HG03521 (cell line): Measurements from ENCODE around the gene FBXO17.

Experiments used
- ATAC-seq: cut with Tn5 transposase; IDR thresholded peaks from one replicate; pipeline ENCODE4 v1.9.1; 2021; ENCODE audit warnings: mild to moderate bottlenecking, moderate library complexity; ENCODE audit not compliant: unreplicated experiment

Gene FBXO17

GRCh38 chr19:38918526-38918925, 57.0 kb downstream of the FBXO17 start:
- ATAC-seq = no peak

DNA sequence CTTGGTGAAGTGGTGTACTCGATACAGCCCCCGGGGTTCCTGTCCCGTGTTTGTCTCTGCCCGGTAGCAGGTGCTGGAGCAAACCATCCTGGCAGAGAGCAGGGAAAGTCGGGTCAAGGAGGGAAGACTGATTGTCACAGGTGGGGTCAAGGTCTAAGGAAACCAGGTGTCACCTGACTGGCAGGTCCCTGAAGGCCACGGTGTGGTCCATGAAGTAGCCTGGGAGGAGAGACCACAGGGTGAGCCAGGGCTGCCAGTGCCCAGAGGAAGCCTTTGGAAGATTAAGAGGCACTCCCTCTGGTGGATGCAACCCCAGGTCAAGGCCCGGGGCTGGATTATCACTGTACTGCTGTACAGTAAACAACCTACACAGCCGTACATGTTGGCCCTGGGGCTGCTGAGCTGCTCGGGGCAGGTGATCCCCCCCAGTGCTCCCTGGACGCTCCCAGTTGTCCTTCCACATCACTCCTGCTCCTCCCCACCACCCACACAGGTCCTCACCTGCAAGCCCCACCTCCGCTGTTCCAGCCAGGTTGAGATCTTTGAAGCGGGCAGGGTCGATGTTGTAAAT, 57.5 kb downstream of the FBXO17 start:
- ATAC-seq = no peak

- ATAC-seq = no peak
These were observed 58.0 kb downstream of the FBXO17 start for GRCh38 chr19:38917516-38917915.

GRCh38 chr19:38915329-38916321, 59.9 kb downstream of the FBXO17 start:
- ATAC-seq = no peak

DNA sequence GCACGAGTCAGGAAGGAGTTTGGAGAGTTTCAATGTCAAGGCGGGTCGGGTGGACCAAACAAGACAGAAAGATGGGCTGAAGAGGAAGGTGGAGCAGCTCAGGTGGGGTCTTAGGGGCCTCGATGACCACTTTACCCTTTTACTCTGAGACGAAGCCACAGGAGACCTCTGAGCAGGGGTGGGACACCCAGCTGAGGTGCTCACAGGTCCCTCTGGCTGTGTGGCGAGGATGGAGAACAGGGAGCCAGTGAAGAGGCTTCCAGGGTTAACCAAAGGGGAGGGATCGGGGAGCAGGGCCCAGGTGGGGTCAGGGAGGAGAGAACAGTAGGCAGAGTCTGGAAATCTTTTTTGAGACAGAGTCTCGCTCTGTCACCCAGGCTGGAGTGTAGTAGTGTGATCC, 61.6 kb downstream of the FBXO17 start:
- no peak for ATAC-seq

GRCh38 chr19:38912600-38913514, 62.7 kb downstream of the FBXO17 start:
- no peak for ATAC-seq

DNA sequence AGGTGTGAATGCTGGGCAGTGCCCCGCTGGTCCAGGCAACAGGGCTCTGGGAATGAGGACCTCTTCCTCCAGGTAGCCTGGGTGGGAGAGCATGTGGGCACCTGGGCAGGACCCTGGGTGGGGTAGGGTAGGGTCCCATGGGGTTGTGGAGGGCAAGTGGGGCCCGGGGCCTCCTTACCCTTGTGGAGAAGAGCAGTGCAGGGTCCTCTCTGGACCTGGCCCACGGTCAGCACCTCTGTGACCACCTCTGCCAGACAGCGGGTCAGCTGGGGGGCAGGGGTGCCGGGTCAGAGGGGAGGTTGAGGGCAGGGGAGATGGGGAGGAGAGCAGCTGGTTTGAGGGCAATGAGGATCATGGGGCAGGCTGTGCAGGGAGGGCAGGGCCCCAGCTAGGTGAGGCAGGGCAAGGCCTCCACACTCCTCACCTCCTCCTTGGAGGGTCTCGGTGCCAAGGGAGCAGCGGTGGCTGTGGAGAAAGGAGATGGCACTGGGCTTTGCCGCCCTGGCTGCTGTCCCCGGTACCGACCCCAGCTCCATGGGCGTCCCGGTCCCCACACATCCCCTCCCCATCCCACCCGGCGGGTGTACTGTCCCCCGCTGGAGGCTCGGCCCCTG, 64.0 kb downstream of the FBXO17 start:
- ATAC-seq = no peak

GRCh38 chr19:38910488-38910887, 65.1 kb downstream of the FBXO17 start:
- ATAC-seq = no peak

DNA sequence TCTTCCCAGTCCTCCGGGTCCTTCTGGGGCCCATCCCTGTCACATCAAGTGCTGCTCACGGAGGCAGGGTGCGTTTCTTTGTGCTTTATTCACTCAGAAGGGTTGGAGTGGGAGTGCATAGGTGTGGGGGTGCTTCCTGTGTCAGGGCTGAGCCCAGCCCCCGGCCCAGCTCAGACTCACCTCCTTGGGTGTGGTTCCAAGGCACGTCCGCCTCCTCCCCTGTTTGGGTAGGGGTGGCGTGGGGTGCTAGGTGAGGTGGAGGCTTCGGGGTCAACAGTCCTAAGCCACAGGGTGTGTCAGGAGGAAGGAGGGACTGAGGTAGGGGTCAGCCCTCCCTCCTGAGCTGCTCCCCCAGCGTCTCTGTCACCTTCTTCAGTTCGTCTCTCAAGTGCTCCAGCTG, 66.6 kb downstream of the FBXO17 start:
- no peak for ATAC-seq

- no peak for ATAC-seq
These were observed 67.9 kb downstream of the FBXO17 start for GRCh38 chr19:38907670-38908069.

DNA sequence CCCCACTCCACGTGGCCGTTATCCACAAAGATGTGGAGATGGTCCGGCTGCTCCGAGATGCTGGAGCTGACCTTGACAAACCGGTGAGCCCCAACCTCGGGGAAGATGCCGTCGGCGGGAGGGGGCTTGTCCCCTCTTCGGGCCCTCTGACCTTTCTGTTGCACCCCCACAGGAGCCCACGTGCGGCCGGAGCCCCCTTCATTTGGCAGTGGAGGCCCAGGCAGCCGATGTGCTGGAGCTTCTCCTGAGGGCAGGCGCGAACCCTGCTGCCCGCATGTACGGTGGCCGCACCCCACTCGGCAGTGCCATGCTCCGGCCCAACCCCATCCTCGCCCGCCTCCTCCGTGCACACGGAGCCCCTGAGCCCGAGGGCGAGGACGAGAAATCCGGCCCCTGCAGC, 68.3 kb downstream of the FBXO17 start:
- ATAC-seq = no peak

DNA sequence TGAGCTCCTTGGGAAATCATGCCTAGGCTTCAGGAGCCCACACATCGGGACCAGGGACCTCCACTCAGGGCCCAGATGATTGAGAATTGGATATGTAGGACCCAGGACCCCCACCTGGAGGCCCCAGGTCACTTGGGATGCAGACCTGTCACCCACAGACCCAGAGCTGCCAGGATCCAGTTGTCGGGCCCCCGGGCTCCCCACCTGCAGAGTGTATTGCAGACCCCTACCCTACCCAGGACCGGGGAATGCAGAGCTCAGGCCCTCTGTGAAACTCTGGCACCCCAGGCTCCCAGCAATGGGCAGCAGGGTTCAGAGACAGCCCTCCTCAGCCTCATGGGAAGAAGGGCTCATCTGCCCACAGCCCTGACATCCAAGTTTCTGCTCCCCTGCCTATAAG, 69.9 kb downstream of the FBXO17 start:
- ATAC-seq = no peak

DNA sequence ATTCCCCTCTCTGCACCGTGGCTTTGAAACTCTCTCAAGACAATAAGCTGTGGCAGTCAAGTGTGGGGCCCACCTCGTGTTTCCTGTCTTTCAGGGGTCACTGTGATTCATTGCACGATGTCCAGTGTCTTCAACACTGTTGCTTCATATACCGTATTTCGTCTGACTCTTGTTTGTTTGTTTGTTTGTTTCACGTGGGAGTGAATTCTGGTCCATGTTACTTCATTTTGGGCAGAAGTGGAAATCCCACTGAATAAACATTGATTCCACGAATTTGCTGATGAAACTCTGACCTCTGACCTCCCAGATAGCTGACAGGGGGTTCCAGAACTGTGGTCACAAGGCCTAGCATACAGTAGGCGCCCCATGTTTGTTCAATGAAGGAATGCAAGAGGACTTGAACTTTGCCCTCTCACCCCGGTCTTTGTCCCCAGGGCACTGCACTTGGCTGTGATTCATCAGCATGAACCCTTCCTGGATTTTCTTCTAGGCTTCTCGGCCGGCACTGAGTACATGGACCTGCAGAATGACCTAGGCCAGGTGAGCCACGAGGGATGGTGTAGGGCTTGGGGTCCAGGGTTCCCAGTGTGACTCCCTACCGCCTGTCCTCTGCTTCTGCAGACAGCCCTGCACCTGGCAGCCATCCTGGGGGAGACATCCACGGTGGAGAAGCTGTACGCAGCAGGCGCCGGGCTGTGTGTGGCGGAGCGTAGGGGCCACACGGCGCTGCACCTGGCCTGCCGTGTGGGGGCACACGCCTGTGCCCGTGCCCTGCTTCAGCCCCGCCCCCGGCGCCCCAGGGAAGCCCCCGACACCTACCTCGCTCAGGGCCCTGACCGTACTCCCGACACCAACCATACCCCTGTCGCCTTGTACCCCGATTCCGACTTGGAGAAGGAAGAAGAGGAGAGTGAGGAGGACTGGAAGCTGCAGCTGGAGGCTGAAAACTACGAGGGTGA, 70.7 kb downstream of the FBXO17 start:
- ATAC-seq = no peak

DNA sequence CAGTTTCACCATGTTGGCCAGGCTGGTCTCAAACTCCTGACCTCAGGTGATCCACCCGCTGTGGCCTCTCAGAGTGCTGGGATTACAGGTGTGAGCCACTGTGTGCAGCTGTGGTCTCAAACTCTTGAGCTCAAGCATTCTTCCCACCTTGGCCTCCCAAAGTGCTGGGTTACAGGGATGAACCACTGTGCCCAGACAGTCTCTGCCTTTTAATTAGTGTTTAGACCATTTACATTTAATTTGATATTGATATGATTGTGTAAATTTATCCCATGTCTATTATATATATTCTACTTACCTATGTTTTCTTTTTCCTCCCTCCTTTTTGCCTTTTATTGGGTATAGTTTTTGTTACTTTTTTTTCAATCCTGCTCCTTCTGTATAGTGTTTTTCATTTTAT, 73.9 kb downstream of the FBXO17 start:
- no peak for ATAC-seq

GRCh38 chr19:38900743-38901190, 74.8 kb downstream of the FBXO17 start:
- no peak for ATAC-seq

- ATAC-seq = no peak
These were observed 75.3 kb downstream of the FBXO17 start for GRCh38 chr19:38900202-38900629.

- ATAC-seq = peak; percentile 86
These were observed 75.9 kb downstream of the FBXO17 start, which contains the start of the genes NFKBIB and SIRT2 for GRCh38 chr19:38899447-38900201. NFKBIB (plus strand) TSS chr19:38899969; CDS start chr19:38900033, 64 bp downstream. SIRT2 (minus strand) TSS chr19:38899618; CDS start chr19:38899521, 97 bp downstream.

DNA sequence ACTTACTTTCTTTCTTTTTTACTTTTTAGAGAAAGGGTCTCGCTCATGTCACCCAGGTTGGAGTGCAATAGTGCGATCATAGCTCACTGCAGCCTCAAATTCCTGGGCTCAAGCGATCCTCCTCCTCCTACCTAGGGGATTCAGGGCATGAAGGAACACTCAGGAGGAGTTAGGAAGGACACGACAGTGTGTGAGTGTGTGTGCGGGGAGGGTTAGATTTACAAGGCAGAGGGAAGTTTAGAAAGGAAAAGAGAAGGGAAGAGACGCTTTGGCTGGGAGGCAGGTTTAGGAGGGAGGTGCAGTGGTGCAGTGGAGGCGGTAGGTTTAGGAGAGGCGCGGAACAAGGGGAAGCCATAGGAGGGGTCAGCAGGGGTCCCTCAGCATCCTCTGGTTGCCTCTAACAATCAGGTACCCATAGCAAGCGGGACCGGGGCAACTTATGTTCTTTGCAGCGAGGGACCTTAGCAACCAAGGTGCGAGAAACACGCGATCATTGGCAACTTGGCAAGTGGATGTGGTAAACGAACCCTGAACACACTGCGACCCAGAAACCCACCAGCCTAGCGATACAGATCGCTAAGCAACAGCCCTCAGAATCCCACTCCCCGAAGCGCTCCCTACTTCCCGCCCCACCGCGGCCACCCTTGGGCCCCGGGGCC, 76.6 kb downstream of the FBXO17 start:
- ATAC-seq = no peak
